ENCODE measurements around the gene NCOA1. TPM values are rescaled to one million over a fixed set of nuclear protein-coding genes. Genes with fewer than 3 reads are reported as not detected.

The NCOA1 gene
- total and polyA plus RNA-seq, 2 experiments from 2014 or later = 32.5 to 51.7 TPM

- Histone ChIP-seq H3K4me1 (ENCODE audit: insufficient read depth) (peaks cover 7% of the 10 kb centered on the region), H3K9me2 (replicated peaks; ENCODE audit: insufficient read depth) (no peaks in the 10 kb centered on the region), H3K4me2 (no peak overlapping the region), H3K79me2 (no peaks in the 10 kb centered on the region), H2AFZ (no peak overlapping the region), H3K4me3 (no peak overlapping the region), H3K27me3 (no peaks in the 10 kb centered on the region), H3K9me3 (ENCODE audit: low read depth) (no peaks in the 10 kb centered on the region), H3K36me3 (replicated peaks; ENCODE audit: insufficient read depth, low read depth) (no peaks in the 10 kb centered on the region), H4K20me1 (ENCODE audit: insufficient read depth, poor library complexity, severe bottlenecking) (no peaks in the 10 kb centered on the region), H3K27ac (no peak overlapping the region)
- WGBS (ENCODE audit: low lambda C conversion rate, missing lambda C conversion rate) = 82% methylated on average over 3 of the region's 3 CpGs
- no peak for DNase-seq (ENCODE audit: low spot score)
- TF ChIP-seq EZH2phosphoT487 (IDR thresholded peaks at IDR 0.05; ENCODE audit: low read depth, severe bottlenecking, unreplicated experiment) (no peak), EZH2 (IDR thresholded peaks at IDR 0.05; ENCODE audit: borderline replicate concordance) (no peak)
- TF ChIP-seq, protein P1, sequence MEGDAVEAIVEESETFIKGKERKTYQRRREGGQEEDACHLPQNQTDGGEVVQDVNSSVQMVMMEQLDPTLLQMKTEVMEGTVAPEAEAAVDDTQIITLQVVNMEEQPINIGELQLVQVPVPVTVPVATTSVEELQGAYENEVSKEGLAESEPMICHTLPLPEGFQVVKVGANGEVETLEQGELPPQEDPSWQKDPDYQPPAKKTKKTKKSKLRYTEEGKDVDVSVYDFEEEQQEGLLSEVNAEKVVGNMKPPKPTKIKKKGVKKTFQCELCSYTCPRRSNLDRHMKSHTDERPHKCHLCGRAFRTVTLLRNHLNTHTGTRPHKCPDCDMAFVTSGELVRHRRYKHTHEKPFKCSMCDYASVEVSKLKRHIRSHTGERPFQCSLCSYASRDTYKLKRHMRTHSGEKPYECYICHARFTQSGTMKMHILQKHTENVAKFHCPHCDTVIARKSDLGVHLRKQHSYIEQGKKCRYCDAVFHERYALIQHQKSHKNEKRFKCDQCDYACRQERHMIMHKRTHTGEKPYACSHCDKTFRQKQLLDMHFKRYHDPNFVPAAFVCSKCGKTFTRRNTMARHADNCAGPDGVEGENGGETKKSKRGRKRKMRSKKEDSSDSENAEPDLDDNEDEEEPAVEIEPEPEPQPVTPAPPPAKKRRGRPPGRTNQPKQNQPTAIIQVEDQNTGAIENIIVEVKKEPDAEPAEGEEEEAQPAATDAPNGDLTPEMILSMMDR (IDR thresholded peaks at IDR 0.05; ENCODE audit: poor library complexity) = no peak
Measured at GRCh38 chr2:24774373-24774772, 283.3 kb downstream of the NCOA1 start.

DNA sequence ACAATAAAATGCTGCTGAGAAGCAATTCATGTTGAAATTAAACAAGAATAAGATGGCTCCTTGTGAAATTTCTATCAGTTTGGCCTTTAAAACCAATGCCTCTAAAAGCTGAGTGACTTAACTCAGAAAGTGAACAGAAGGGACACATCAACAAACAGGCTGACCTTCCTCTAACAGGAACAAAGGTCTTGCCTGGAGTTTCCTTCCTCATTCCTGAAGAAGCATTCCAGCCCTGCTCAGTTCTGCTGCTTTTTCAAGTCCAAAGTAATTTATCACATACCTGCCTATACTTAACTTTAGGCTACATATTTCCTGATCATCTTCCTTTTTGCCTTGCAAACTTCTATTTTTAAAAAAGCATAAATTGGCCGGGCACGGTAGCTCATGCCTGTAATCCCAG lies 288.1 kb downstream of the NCOA1 start:
- Histone ChIP-seq H4K20me1 (ENCODE audit: insufficient read depth, poor library complexity, severe bottlenecking) (no peaks in the 10 kb centered on the region), H3K4me2 (no peak overlapping the region), H3K27ac (peak overlapping the region; percentile 87), H2AFZ (peak overlapping the region; percentile 41), H3K4me1 (ENCODE audit: insufficient read depth) (peaks cover 7% of the 10 kb centered on the region), H3K27me3 (no peaks in the 10 kb centered on the region), H3K79me2 (no peaks in the 10 kb centered on the region), H3K36me3 (replicated peaks; ENCODE audit: insufficient read depth, low read depth) (no peaks in the 10 kb centered on the region), H3K9me3 (ENCODE audit: low read depth) (no peaks in the 10 kb centered on the region), H3K9me2 (replicated peaks; ENCODE audit: insufficient read depth) (no peaks in the 10 kb centered on the region), H3K4me3 (no peak overlapping the region)
- TF ChIP-seq EZH2phosphoT487 (IDR thresholded peaks at IDR 0.05; ENCODE audit: low read depth, severe bottlenecking, unreplicated experiment) = no peak
- TF ChIP-seq, protein P1 (IDR thresholded peaks at IDR 0.05; ENCODE audit: poor library complexity) = no peak
- no peak for TF ChIP-seq EZH2 (IDR thresholded peaks at IDR 0.05; ENCODE audit: borderline replicate concordance)
- peak; percentile 30 for DNase-seq (ENCODE audit: low spot score)
- WGBS (ENCODE audit: low lambda C conversion rate, missing lambda C conversion rate) = 76% methylated on average over 2 of the region's 2 CpGs

DNA sequence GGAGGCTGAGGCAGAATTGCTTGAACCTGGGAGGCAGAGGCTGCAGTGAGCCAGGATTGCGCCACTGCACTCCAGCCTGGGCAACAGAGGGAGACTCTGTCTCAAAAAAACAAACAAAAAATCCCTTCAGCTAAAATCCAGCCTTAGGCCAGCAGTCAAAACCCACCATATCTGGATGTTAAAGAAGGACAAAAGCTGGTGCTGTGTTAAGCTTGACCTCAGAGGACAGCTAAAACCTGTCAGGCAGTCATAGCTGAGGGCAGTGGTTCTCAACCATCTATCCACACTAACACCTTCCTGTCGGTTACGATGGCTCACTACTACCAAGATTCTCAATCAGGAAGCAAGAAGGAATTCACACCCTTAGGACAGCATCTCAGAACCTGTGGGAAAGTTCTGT lies 292.6 kb downstream of the NCOA1 start:
- H3K4me2 ChIP-seq = no peak overlapping the region
- H3K9me3 ChIP-seq (ENCODE audit: low read depth) = no peaks in the 10 kb centered on the region
- 87% methylated on average over 3 of the region's 3 CpGs for WGBS (ENCODE audit: low lambda C conversion rate, missing lambda C conversion rate)
- H3K27me3 ChIP-seq = no peaks in the 10 kb centered on the region
- DNase-seq (ENCODE audit: low spot score) = no peak
- no peaks in the 10 kb centered on the region for H3K36me3 ChIP-seq (replicated peaks; ENCODE audit: insufficient read depth, low read depth)
- TF ChIP-seq, protein P1 (IDR thresholded peaks at IDR 0.05; ENCODE audit: poor library complexity) = no peak
- TF ChIP-seq EZH2 (IDR thresholded peaks at IDR 0.05; ENCODE audit: borderline replicate concordance) = no peak
- TF ChIP-seq EZH2phosphoT487 (IDR thresholded peaks at IDR 0.05; ENCODE audit: low read depth, severe bottlenecking, unreplicated experiment) = no peak
- H3K79me2 ChIP-seq = no peaks in the 10 kb centered on the region
- H4K20me1 ChIP-seq (ENCODE audit: insufficient read depth, poor library complexity, severe bottlenecking) = no peaks in the 10 kb centered on the region
- peaks cover 4% of the 10 kb centered on the region for H3K4me1 ChIP-seq (ENCODE audit: insufficient read depth)
- H3K27ac ChIP-seq = no peak overlapping the region
- no peak overlapping the region for H3K4me3 ChIP-seq
- no peak overlapping the region for H2AFZ ChIP-seq
- H3K9me2 ChIP-seq (replicated peaks; ENCODE audit: insufficient read depth) = no peaks in the 10 kb centered on the region
